CD8-positive, alpha-beta memory T cell (primary cell): ENCODE data around the gene EXOC4. TPM values are rescaled to one million over a fixed set of nuclear protein-coding genes. Genes with fewer than 3 reads are reported as not detected.
A peak's percentile ranks its signal among the peaks of the same experiment; 100 is the strongest.

ENCODE experiments used
- CTCF ChIA-PET: fragments of 350-600 bp; sonication (Branson Sonifier 250); formaldehyde crosslinking; loops from one replicate; lab custom pipeline; 2021; ENCODE audit warnings: antibody characterized with exemption; lab: Charles Lee
- POLR2A ChIA-PET: fragments of 350-600 bp; sonication (Branson Sonifier 250); formaldehyde crosslinking; loops from one replicate; lab custom pipeline; 2021; ENCODE audit warnings: antibody characterized with exemption; lab: Charles Lee
- DNase-seq, 5 donors: peaks; one replicate each; pipeline versions ENCODE4 v3.0.0 to v3.0.0-alpha.2; 2020 to 2022; ENCODE audit warnings: mixed read lengths in 1 of 5
- H3K27ac ChIP-seq: one replicate; pipeline ENCODE4 v1.7.0; 2013; ENCODE audit warnings: low read depth, mild to moderate bottlenecking, low read length, moderate library complexity
- H3K27me3 ChIP-seq: 2 replicates; pipeline ENCODE4 v1.7.0; 2013; ENCODE audit warnings: low read length, mild to moderate bottlenecking; ENCODE audit not compliant: insufficient read depth, poor library complexity, severe bottlenecking
- H3K36me3 ChIP-seq: 2 replicates; pipeline ENCODE4 v1.7.0; 2013; ENCODE audit warnings: mild to moderate bottlenecking, low read length, moderate library complexity; ENCODE audit not compliant: insufficient read depth
- H3K4me1 ChIP-seq: 2 replicates; pipeline ENCODE4 v1.7.0; 2013; ENCODE audit warnings: mild to moderate bottlenecking, low read length, moderate library complexity; ENCODE audit not compliant: insufficient read depth
- H3K4me3 ChIP-seq: 2 replicates; pipeline ENCODE4 v1.7.0; 2013; ENCODE audit warnings: mild to moderate bottlenecking, low read length
- H3K9me3 ChIP-seq: 2 replicates; pipeline ENCODE4 v1.7.0; 2013; ENCODE audit warnings: mild to moderate bottlenecking, low read length
- H3K27ac Mint-ChIP-seq, 8 donors: one replicate each; pipeline ENCODE4 v1.8.0; 2020 to 2021; ENCODE audit warnings: mixed read lengths in 8 of 8, mild to moderate bottlenecking in 6 of 8, inconsistent platforms in 3 of 8, moderate library complexity in 3 of 8
- H3K27me3 Mint-ChIP-seq, 2 donors: one replicate each; pipeline ENCODE4 v1.8.0; 2020 to 2021; ENCODE audit warnings: mixed read lengths in 2 of 2, mild to moderate bottlenecking in 1 of 2, moderate library complexity in 1 of 2
- H3K36me3 Mint-ChIP-seq, 3 donors: one replicate each; pipeline ENCODE4 v1.8.0; 2020 to 2021; ENCODE audit warnings: mixed read lengths in 3 of 3, inconsistent platforms in 1 of 3, mild to moderate bottlenecking in 1 of 3
- H3K4me1 Mint-ChIP-seq, 3 donors: one replicate each; pipeline ENCODE4 v1.8.0; 2020 to 2021; ENCODE audit warnings: mixed read lengths in 3 of 3, inconsistent platforms in 1 of 3, mild to moderate bottlenecking in 1 of 3
- H3K4me3 Mint-ChIP-seq, 7 donors: one replicate each; pipeline ENCODE4 v1.8.0; 2020 to 2021; ENCODE audit warnings: mixed read lengths in 7 of 7, mild to moderate bottlenecking in 6 of 7, moderate library complexity in 4 of 7, inconsistent platforms in 2 of 7
- H3K9me3 Mint-ChIP-seq, 5 donors: one replicate each; pipeline ENCODE4 v1.8.0; 2020 to 2022; ENCODE audit warnings: mixed read lengths in 5 of 5, mild to moderate bottlenecking in 3 of 5, moderate library complexity in 2 of 5, inconsistent platforms in 1 of 5
- polyA plus RNA-seq: library from polyadenylated mRNA; unstranded; fragments of 300-500 nt; fragmentation: Illumina TruSeq; gene quantifications from one replicate; pipeline ENCODE4 v1.2.3, GENCODE V29; 2021
- total RNA-seq, 2 experiments: library from RNA; stranded (reverse); gene quantifications; one replicate each; pipeline ENCODE4 v1.2.3, GENCODE V29; 2021

Gene EXOC4
- total and polyA plus RNA-seq, 3 experiments from 2014 or later: 34.5 to 53.2 (median 50.3) TPM

- no peak overlapping the region for H3K4me3 ChIP-seq
- CTCF ChIA-PET: no interaction called here
- POLR2A ChIA-PET: no interaction called here
- no peak overlapping the region for H3K27ac ChIP-seq
- H3K36me3 ChIP-seq: no peaks in the 10 kb centered on the region
- no peaks in the 10 kb centered on the region for H3K27me3 ChIP-seq
- Mint-ChIP-seq H3K27ac (no peak overlapping the region), H3K9me3 (no peaks in the 10 kb centered on the region), H3K36me3 (peaks cover 0 to 5% (median 3%) of the 10 kb centered on the region in 3 donors), H3K4me1 (peaks cover 6 to 12% (median 6%) of the 10 kb centered on the region in 3 donors), H3K4me3 (no peak overlapping the region), H3K27me3 (no peaks in the 10 kb centered on the region)
- no peaks in the 10 kb centered on the region for H3K9me3 ChIP-seq
- no peaks in the 10 kb centered on the region for H3K4me1 ChIP-seq
- peak in 1 of 5 donors; percentile 5 for DNase-seq
These were observed 181.5 kb downstream of the EXOC4 start for GRCh38 chr7:133434246-133434865.

- H3K27me3 ChIP-seq: no peaks in the 10 kb centered on the region
- H3K4me1 ChIP-seq: no peaks in the 10 kb centered on the region
- H3K9me3 ChIP-seq: no peaks in the 10 kb centered on the region
- no peak overlapping the region for H3K4me3 Mint-ChIP-seq
- peaks cover 4 to 8% (median 8%) of the 10 kb centered on the region in 3 donors for H3K4me1 Mint-ChIP-seq
- no peaks in the 10 kb centered on the region for H3K9me3 Mint-ChIP-seq
- no peak overlapping the region for H3K4me3 ChIP-seq
- ChIA-PET CTCF (no interaction called here), POLR2A (interaction anchor here (0.7 kb wide), 1 partner anchor 428 kb away, joined by 3 read pairs; no protein-coding TSS in a partner anchor)
- peaks cover 2 to 5% (median 5%) of the 10 kb centered on the region in 3 donors for H3K36me3 Mint-ChIP-seq
- no peak for DNase-seq
- no peaks in the 10 kb centered on the region for H3K27me3 Mint-ChIP-seq
- no peak overlapping the region for H3K27ac Mint-ChIP-seq
- no peak overlapping the region for H3K27ac ChIP-seq
- H3K36me3 ChIP-seq: no peaks in the 10 kb centered on the region
These were observed 183.1 kb downstream of the EXOC4 start for GRCh38 chr7:133436014-133436428.

- H3K9me3 Mint-ChIP-seq: no peaks in the 10 kb centered on the region
- no peaks in the 10 kb centered on the region for H3K4me1 ChIP-seq
- ChIA-PET POLR2A (no interaction called here), CTCF (no interaction called here)
- no peaks in the 10 kb centered on the region for H3K36me3 ChIP-seq
- no peak for DNase-seq
- peak overlapping the region in 2 of 8 donors; percentile 5 to 13 for H3K27ac Mint-ChIP-seq
- no peak overlapping the region for H3K4me3 Mint-ChIP-seq
- peaks cover 7 to 9% (median 9%) of the 10 kb centered on the region in 3 donors for H3K4me1 Mint-ChIP-seq
- H3K36me3 Mint-ChIP-seq: peaks cover 4 to 5% (median 5%) of the 10 kb centered on the region in 3 donors
- no peak overlapping the region for H3K4me3 ChIP-seq
- H3K9me3 ChIP-seq: no peaks in the 10 kb centered on the region
- H3K27me3 ChIP-seq: no peaks in the 10 kb centered on the region
- H3K27ac ChIP-seq: no peak overlapping the region
- H3K27me3 Mint-ChIP-seq: no peaks in the 10 kb centered on the region
These were observed 184.7 kb downstream of the EXOC4 start for GRCh38 chr7:133437544-133437943.

GRCh38 chr7:133442818-133443217 lies 189.9 kb downstream of the EXOC4 start:
- H3K4me3 Mint-ChIP-seq: no peak overlapping the region
- peaks cover 1 to 5% (median 4%) of the 10 kb centered on the region in 3 donors for H3K36me3 Mint-ChIP-seq
- Histone ChIP-seq H3K4me1 (no peaks in the 10 kb centered on the region), H3K9me3 (no peaks in the 10 kb centered on the region), H3K36me3 (no peaks in the 10 kb centered on the region), H3K27ac (no peak overlapping the region), H3K4me3 (no peak overlapping the region), H3K27me3 (no peaks in the 10 kb centered on the region)
- no peaks in the 10 kb centered on the region for H3K27me3 Mint-ChIP-seq
- ChIA-PET CTCF (no interaction called here), POLR2A (no interaction called here)
- H3K4me1 Mint-ChIP-seq: peaks cover 0 to 7% (median 6%) of the 10 kb centered on the region in 3 donors
- DNase-seq: no peak
- no peaks in the 10 kb centered on the region for H3K9me3 Mint-ChIP-seq
- H3K27ac Mint-ChIP-seq: no peak overlapping the region

- H3K4me1 ChIP-seq: no peaks in the 10 kb centered on the region
- CTCF ChIA-PET: no interaction called here
- no peaks in the 10 kb centered on the region for H3K9me3 Mint-ChIP-seq
- H3K27ac Mint-ChIP-seq: peak overlapping the region in 1 of 8 donors; percentile 17
- H3K36me3 ChIP-seq: no peaks in the 10 kb centered on the region
- H3K4me3 Mint-ChIP-seq: no peak overlapping the region
- no peak overlapping the region for H3K27ac ChIP-seq
- peaks cover 0 to 4% (median 3%) of the 10 kb centered on the region in 3 donors for H3K36me3 Mint-ChIP-seq
- no peak overlapping the region for H3K4me3 ChIP-seq
- DNase-seq: no peak
- H3K27me3 Mint-ChIP-seq: no peaks in the 10 kb centered on the region
- POLR2A ChIA-PET: interaction anchor here (0.6 kb wide), 1 partner anchor 14 kb away, joined by 3 read pairs; no protein-coding TSS in a partner anchor
- no peaks in the 10 kb centered on the region for H3K27me3 ChIP-seq
- H3K9me3 ChIP-seq: no peaks in the 10 kb centered on the region
- peaks cover 6 to 11% (median 10%) of the 10 kb centered on the region in 3 donors for H3K4me1 Mint-ChIP-seq
These were observed 192.7 kb downstream of the EXOC4 start for GRCh38 chr7:133445617-133446016.

- peaks cover 7 to 28% (median 18%) of the 10 kb centered on the region in 3 donors for H3K4me1 Mint-ChIP-seq
- CTCF ChIA-PET: no interaction called here
These were observed 195.1 kb downstream of the EXOC4 start for GRCh38 chr7:133448012-133448411.

GRCh38 chr7:133452577-133452976 lies 199.7 kb downstream of the EXOC4 start:
- POLR2A ChIA-PET: no interaction called here
- H3K27me3 Mint-ChIP-seq: peaks cover 0 to 2% of the 10 kb centered on the region in 2 donors
- no peaks in the 10 kb centered on the region for H3K9me3 Mint-ChIP-seq
- CTCF ChIA-PET: interaction anchor here (1.4 kb wide), 1 partner anchor 27 kb away, joined by 3 read pairs; no protein-coding TSS in a partner anchor
- no peak overlapping the region for H3K27ac Mint-ChIP-seq
- H3K36me3 Mint-ChIP-seq: peaks cover 0 to 10% (median 9%) of the 10 kb centered on the region in 3 donors
- H3K4me1 ChIP-seq: no peaks in the 10 kb centered on the region
- H3K4me3 Mint-ChIP-seq: no peak overlapping the region
- H3K9me3 ChIP-seq: no peaks in the 10 kb centered on the region
- no peak overlapping the region for H3K4me3 ChIP-seq
- H3K27me3 ChIP-seq: no peaks in the 10 kb centered on the region
- peaks cover 7 to 28% (median 14%) of the 10 kb centered on the region in 3 donors for H3K4me1 Mint-ChIP-seq
- H3K27ac ChIP-seq: no peak overlapping the region
- DNase-seq: no peak
- no peaks in the 10 kb centered on the region for H3K36me3 ChIP-seq

More at GRCh38 chr7:133448012-133448411, 195.1 kb downstream of the EXOC4 start:
- Mint-ChIP-seq H3K27me3 (peaks cover 0 to 2% of the 10 kb centered on the region in 2 donors), H3K9me3 (no peaks in the 10 kb centered on the region), H3K36me3 (peaks cover 0 to 6% (median 0%) of the 10 kb centered on the region in 3 donors), H3K4me3 (no peak overlapping the region), H3K27ac (no peak overlapping the region)
- no peak overlapping the region for H3K27ac ChIP-seq
- no peaks in the 10 kb centered on the region for H3K27me3 ChIP-seq
- H3K4me3 ChIP-seq: no peak overlapping the region
- DNase-seq: no peak
- no peaks in the 10 kb centered on the region for H3K36me3 ChIP-seq
- H3K4me1 ChIP-seq: no peaks in the 10 kb centered on the region
- POLR2A ChIA-PET: no interaction called here
- no peaks in the 10 kb centered on the region for H3K9me3 ChIP-seq

GRCh38 chr7:133458688-133459087 lies 205.8 kb downstream of the EXOC4 start:
- ChIA-PET CTCF (no interaction called here), POLR2A (no interaction called here)
- Mint-ChIP-seq H3K27ac (no peak overlapping the region), H3K27me3 (no peaks in the 10 kb centered on the region), H3K9me3 (no peaks in the 10 kb centered on the region), H3K4me3 (no peak overlapping the region), H3K4me1 (peaks cover 6 to 19% (median 9%) of the 10 kb centered on the region in 3 donors), H3K36me3 (peaks cover 3 to 20% (median 7%) of the 10 kb centered on the region in 3 donors)
- DNase-seq: no peak
- Histone ChIP-seq H3K36me3 (no peaks in the 10 kb centered on the region), H3K27ac (no peak overlapping the region), H3K4me3 (no peak overlapping the region), H3K4me1 (no peaks in the 10 kb centered on the region), H3K9me3 (no peaks in the 10 kb centered on the region), H3K27me3 (no peaks in the 10 kb centered on the region)
